ENCODE results near the gene SERPINB5.

The SERPINB5 gene

DNA sequence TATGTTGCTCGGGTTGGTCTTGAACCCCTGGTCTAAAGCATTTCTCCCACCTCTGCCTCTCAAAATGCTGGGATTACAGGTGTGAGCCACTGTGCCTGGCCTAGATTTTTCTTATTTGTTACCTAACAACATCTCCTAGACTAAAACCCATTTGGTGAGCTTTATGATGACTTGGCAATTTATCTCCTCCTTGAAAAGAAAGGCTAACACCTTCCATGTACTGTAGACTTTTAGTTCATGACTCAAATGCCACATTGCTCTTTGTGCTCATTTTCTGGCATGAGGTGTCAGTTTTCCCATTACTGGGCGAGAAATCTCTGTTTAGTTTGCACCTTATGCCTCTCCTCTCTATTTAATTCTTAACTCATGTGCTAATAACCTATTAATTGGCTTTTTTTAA lies 12.3 kb upstream of the SERPINB5 start:
- no peak overlapping the region for H3K27ac ChIP-seq (ENCODE audit: low read depth, low read length)
- no peak overlapping the region for H3K4me3 ChIP-seq (ENCODE audit: low read depth in 1 of 5, low read length in 5 of 5)
- no peaks in the 10 kb centered on the region for H3K4me1 ChIP-seq (ENCODE audit: control insufficient read depth in 5 of 5, insufficient read depth in 5 of 5, low read length in 5 of 5)
- H3K27me3 ChIP-seq (ENCODE audit: control insufficient read depth in 5 of 5, insufficient read depth in 4 of 5, low read length in 5 of 5), result peaks cover 0 to 2% (median 0%) of the 10 kb centered on the region in 5 donors
- H3K9ac ChIP-seq (ENCODE audit: low read length in 5 of 5), result no peak overlapping the region
- H3K9me3 ChIP-seq (ENCODE audit: control insufficient read depth in 5 of 5, low read length in 5 of 5), result no peaks in the 10 kb centered on the region
- no peaks in the 10 kb centered on the region for H3K36me3 ChIP-seq (ENCODE audit: control insufficient read depth in 5 of 5, insufficient read depth in 5 of 5, low read length in 5 of 5)

DNA sequence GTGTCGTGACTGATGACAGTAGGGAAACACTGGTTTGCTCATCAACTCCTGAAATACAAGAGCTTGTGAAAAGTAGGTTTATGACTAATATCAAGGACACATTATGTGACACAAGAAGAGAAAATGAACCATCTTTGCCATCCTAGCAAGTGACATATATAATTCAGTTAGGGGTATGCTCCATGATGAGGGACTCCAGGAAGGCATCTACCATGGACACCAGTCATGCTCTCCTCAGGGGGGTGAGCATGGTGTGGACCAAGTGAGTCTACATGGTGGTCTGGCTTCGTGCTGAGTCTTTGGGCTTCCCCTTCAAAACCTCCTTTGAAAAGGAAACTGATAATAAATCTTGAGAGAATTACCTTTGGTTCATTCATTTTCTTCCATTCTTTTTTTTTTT lies 11.7 kb upstream of the SERPINB5 start:
- no peaks in the 10 kb centered on the region for H3K9me3 ChIP-seq (ENCODE audit: control insufficient read depth in 5 of 5, low read length in 5 of 5)
- no peak overlapping the region for H3K4me3 ChIP-seq (ENCODE audit: low read depth in 1 of 5, low read length in 5 of 5)
- H3K4me1 ChIP-seq (ENCODE audit: control insufficient read depth in 5 of 5, insufficient read depth in 5 of 5, low read length in 5 of 5), result no peaks in the 10 kb centered on the region
- no peak overlapping the region for H3K27ac ChIP-seq (ENCODE audit: low read depth, low read length)
- H3K36me3 ChIP-seq (ENCODE audit: control insufficient read depth in 5 of 5, insufficient read depth in 5 of 5, low read length in 5 of 5), result no peaks in the 10 kb centered on the region
- H3K27me3 ChIP-seq (ENCODE audit: control insufficient read depth in 5 of 5, insufficient read depth in 4 of 5, low read length in 5 of 5), result peaks cover 0 to 2% (median 0%) of the 10 kb centered on the region in 5 donors
- no peak overlapping the region for H3K9ac ChIP-seq (ENCODE audit: low read length in 5 of 5)

GRCh38 chr18:63467699-63468098 lies 9.1 kb upstream of the SERPINB5 start:
- no peak overlapping the region for H3K4me3 ChIP-seq (ENCODE audit: low read depth in 1 of 5, low read length in 5 of 5)
- peaks cover 0 to 2% (median 0%) of the 10 kb centered on the region in 5 donors for H3K27me3 ChIP-seq (ENCODE audit: control insufficient read depth in 5 of 5, insufficient read depth in 4 of 5, low read length in 5 of 5)
- H3K36me3 ChIP-seq (ENCODE audit: control insufficient read depth in 5 of 5, insufficient read depth in 5 of 5, low read length in 5 of 5), result no peaks in the 10 kb centered on the region
- H3K9me3 ChIP-seq (ENCODE audit: control insufficient read depth in 5 of 5, low read length in 5 of 5), result no peaks in the 10 kb centered on the region
- H3K9ac ChIP-seq (ENCODE audit: low read length in 5 of 5), result no peak overlapping the region
- no peaks in the 10 kb centered on the region for H3K4me1 ChIP-seq (ENCODE audit: control insufficient read depth in 5 of 5, insufficient read depth in 5 of 5, low read length in 5 of 5)
- no peak overlapping the region for H3K27ac ChIP-seq (ENCODE audit: low read depth, low read length)

DNA sequence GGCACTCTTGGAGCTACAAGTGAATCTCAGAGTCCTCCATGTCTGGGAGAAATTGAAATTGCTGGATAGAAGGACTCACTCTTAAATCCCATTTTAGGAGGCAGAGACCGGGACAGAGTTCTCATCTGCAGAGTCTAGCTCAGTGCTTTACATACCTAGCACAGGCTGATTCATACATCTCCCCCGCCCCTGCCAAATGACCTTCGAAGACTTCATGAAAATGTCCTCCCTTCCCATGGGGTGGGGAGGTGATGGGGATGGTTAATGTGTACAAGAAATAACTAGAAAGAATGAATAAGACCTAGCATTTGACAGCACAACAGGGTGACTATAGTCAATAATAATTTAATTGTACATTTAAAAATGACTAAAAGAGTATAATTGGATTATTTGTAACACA lies 8.2 kb upstream of the SERPINB5 start:
- no peak overlapping the region for H3K9ac ChIP-seq (ENCODE audit: low read length in 5 of 5)
- no peaks in the 10 kb centered on the region for H3K4me1 ChIP-seq (ENCODE audit: control insufficient read depth in 5 of 5, insufficient read depth in 5 of 5, low read length in 5 of 5)
- no peaks in the 10 kb centered on the region for H3K36me3 ChIP-seq (ENCODE audit: control insufficient read depth in 5 of 5, insufficient read depth in 5 of 5, low read length in 5 of 5)
- no peak overlapping the region for H3K4me3 ChIP-seq (ENCODE audit: low read depth in 1 of 5, low read length in 5 of 5)
- H3K27me3 ChIP-seq (ENCODE audit: control insufficient read depth in 5 of 5, insufficient read depth in 4 of 5, low read length in 5 of 5), result peaks cover 0 to 2% (median 0%) of the 10 kb centered on the region in 5 donors
- H3K9me3 ChIP-seq (ENCODE audit: control insufficient read depth in 5 of 5, low read length in 5 of 5), result no peaks in the 10 kb centered on the region
- no peak overlapping the region for H3K27ac ChIP-seq (ENCODE audit: low read depth, low read length)

DNA sequence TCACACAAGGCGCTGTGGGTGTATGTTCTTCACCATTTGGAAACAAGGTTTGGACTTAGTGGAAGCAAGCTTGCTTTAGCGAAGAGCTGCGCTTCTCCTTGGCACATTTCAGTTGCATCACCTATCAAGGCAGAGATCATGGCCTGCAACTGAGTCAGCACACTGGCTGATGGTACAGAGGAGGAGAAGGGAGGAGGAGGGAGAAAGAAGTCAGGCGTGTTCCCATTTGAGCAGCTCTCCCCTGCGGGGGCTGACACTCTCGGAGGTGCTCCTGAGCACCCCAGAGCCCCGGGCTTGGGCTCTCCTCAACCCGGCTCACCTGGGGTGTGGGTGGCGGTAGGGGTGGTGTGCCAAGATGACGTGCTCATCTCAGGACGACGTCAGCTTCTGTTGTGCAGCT lies 6.0 kb upstream of the SERPINB5 start:
- Histone ChIP-seq H3K4me3 (ENCODE audit: low read depth in 1 of 5, low read length in 5 of 5) (no peak overlapping the region), H3K9me3 (ENCODE audit: control insufficient read depth in 5 of 5, low read length in 5 of 5) (no peaks in the 10 kb centered on the region), H3K4me1 (ENCODE audit: control insufficient read depth in 5 of 5, insufficient read depth in 5 of 5, low read length in 5 of 5) (no peaks in the 10 kb centered on the region), H3K36me3 (ENCODE audit: control insufficient read depth in 5 of 5, insufficient read depth in 5 of 5, low read length in 5 of 5) (no peaks in the 10 kb centered on the region), H3K9ac (ENCODE audit: low read length in 5 of 5) (no peak overlapping the region), H3K27me3 (ENCODE audit: control insufficient read depth in 5 of 5, insufficient read depth in 4 of 5, low read length in 5 of 5) (no peaks in the 10 kb centered on the region), H3K27ac (ENCODE audit: low read depth, low read length) (no peak overlapping the region)

DNA sequence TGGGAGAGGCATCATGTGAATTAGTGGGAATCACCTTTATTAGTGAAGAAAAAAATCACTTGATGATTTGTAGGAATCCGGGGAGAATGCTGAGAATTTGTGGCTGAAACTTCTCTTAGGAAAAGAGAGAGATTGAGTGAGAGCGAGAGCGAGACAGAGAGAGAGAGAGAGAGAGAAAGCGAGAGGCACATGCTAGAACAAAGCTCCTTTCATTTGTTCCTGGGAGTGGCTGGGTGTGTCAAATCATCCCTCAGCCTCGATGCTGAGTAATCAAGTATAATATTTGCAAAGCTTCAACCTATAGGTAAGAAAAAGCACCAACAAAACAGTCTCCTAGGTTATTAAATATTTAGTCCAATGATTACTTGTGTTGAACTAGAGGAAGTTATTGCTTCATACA lies 4.4 kb upstream of the SERPINB5 start:
- H3K4me3 ChIP-seq (ENCODE audit: low read depth in 1 of 5, low read length in 5 of 5), result no peak overlapping the region
- no peak overlapping the region for H3K27ac ChIP-seq (ENCODE audit: low read depth, low read length)
- H3K9ac ChIP-seq (ENCODE audit: low read length in 5 of 5), result no peak overlapping the region
- no peaks in the 10 kb centered on the region for H3K27me3 ChIP-seq (ENCODE audit: control insufficient read depth in 5 of 5, insufficient read depth in 4 of 5, low read length in 5 of 5)
- H3K4me1 ChIP-seq (ENCODE audit: control insufficient read depth in 5 of 5, insufficient read depth in 5 of 5, low read length in 5 of 5), result no peaks in the 10 kb centered on the region
- H3K9me3 ChIP-seq (ENCODE audit: control insufficient read depth in 5 of 5, low read length in 5 of 5), result no peaks in the 10 kb centered on the region
- H3K36me3 ChIP-seq (ENCODE audit: control insufficient read depth in 5 of 5, insufficient read depth in 5 of 5, low read length in 5 of 5), result no peaks in the 10 kb centered on the region

- Histone ChIP-seq H3K9me3 (ENCODE audit: control insufficient read depth in 5 of 5, low read length in 5 of 5) (no peaks in the 10 kb centered on the region), H3K9ac (ENCODE audit: low read length in 5 of 5) (no peak overlapping the region), H3K27me3 (ENCODE audit: control insufficient read depth in 5 of 5, insufficient read depth in 4 of 5, low read length in 5 of 5) (no peaks in the 10 kb centered on the region), H3K4me3 (ENCODE audit: low read depth in 1 of 5, low read length in 5 of 5) (no peak overlapping the region), H3K27ac (ENCODE audit: low read depth, low read length) (no peak overlapping the region), H3K36me3 (ENCODE audit: control insufficient read depth in 5 of 5, insufficient read depth in 5 of 5, low read length in 5 of 5) (no peaks in the 10 kb centered on the region), H3K4me1 (ENCODE audit: control insufficient read depth in 5 of 5, insufficient read depth in 5 of 5, low read length in 5 of 5) (no peaks in the 10 kb centered on the region)
These were observed 442 bp downstream of the SERPINB5 start for GRCh38 chr18:63477200-63477599.

GRCh38 chr18:63477968-63478367 lies 1.2 kb downstream of the SERPINB5 start:
- H3K4me3 ChIP-seq (ENCODE audit: low read depth in 1 of 5, low read length in 5 of 5), result no peak overlapping the region
- H3K27me3 ChIP-seq (ENCODE audit: control insufficient read depth in 5 of 5, insufficient read depth in 4 of 5, low read length in 5 of 5), result no peaks in the 10 kb centered on the region
- no peak overlapping the region for H3K9ac ChIP-seq (ENCODE audit: low read length in 5 of 5)
- no peak overlapping the region for H3K27ac ChIP-seq (ENCODE audit: low read depth, low read length)
- no peaks in the 10 kb centered on the region for H3K9me3 ChIP-seq (ENCODE audit: control insufficient read depth in 5 of 5, low read length in 5 of 5)
- H3K36me3 ChIP-seq (ENCODE audit: control insufficient read depth in 5 of 5, insufficient read depth in 5 of 5, low read length in 5 of 5), result no peaks in the 10 kb centered on the region
- no peaks in the 10 kb centered on the region for H3K4me1 ChIP-seq (ENCODE audit: control insufficient read depth in 5 of 5, insufficient read depth in 5 of 5, low read length in 5 of 5)

DNA sequence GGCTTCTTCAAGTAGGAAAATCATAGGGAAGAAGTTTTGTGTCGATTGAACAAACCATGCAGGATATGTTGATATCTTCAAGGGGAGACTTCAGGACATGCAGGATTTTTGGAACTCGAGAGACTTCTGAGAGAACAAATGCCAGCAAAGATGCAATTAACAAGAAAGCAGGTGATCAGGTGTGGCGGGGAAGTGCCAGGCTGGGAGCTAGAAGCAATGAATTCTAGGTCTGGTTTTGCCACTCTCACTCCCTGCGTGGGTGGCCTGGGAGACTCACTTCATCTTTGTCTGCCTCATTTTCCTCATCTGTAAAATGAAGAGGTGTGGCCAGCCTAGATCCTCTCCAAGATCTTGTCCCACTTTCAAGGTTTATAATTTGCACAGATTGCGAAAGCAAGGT lies 3.1 kb downstream of the SERPINB5 start:
- no peaks in the 10 kb centered on the region for H3K27me3 ChIP-seq (ENCODE audit: control insufficient read depth in 5 of 5, insufficient read depth in 4 of 5, low read length in 5 of 5)
- no peak overlapping the region for H3K9ac ChIP-seq (ENCODE audit: low read length in 5 of 5)
- H3K36me3 ChIP-seq (ENCODE audit: control insufficient read depth in 5 of 5, insufficient read depth in 5 of 5, low read length in 5 of 5), result no peaks in the 10 kb centered on the region
- no peaks in the 10 kb centered on the region for H3K4me1 ChIP-seq (ENCODE audit: control insufficient read depth in 5 of 5, insufficient read depth in 5 of 5, low read length in 5 of 5)
- no peak overlapping the region for H3K4me3 ChIP-seq (ENCODE audit: low read depth in 1 of 5, low read length in 5 of 5)
- no peak overlapping the region for H3K27ac ChIP-seq (ENCODE audit: low read depth, low read length)
- peaks cover 0 to 2% (median 0%) of the 10 kb centered on the region in 5 donors for H3K9me3 ChIP-seq (ENCODE audit: control insufficient read depth in 5 of 5, low read length in 5 of 5)

DNA sequence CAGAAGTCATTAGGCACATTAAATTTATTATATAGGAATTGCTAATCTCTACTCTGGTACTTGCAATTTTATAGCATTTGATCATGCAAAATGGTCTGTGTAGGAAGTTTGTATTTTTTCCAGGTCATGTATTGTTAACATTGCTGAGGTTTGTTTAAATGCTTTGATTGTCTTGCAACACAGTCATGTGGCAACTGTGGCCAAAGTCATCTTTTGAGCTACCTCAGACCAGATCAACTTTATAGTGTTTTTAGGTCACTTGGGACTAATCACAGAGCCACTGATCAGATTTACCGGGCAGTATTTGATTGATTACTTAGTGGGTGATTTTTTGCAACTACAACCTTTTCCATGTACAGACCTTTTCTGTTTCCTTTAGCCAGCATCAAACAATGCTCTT lies 3.7 kb downstream of the SERPINB5 start:
- Histone ChIP-seq H3K4me1 (ENCODE audit: control insufficient read depth in 5 of 5, insufficient read depth in 5 of 5, low read length in 5 of 5) (no peaks in the 10 kb centered on the region), H3K27me3 (ENCODE audit: control insufficient read depth in 5 of 5, insufficient read depth in 4 of 5, low read length in 5 of 5) (no peaks in the 10 kb centered on the region), H3K9me3 (ENCODE audit: control insufficient read depth in 5 of 5, low read length in 5 of 5) (peaks cover 0 to 2% (median 0%) of the 10 kb centered on the region in 5 donors), H3K9ac (ENCODE audit: low read length in 5 of 5) (no peak overlapping the region), H3K27ac (ENCODE audit: low read depth, low read length) (no peak overlapping the region), H3K36me3 (ENCODE audit: control insufficient read depth in 5 of 5, insufficient read depth in 5 of 5, low read length in 5 of 5) (no peaks in the 10 kb centered on the region), H3K4me3 (ENCODE audit: low read depth in 1 of 5, low read length in 5 of 5) (no peak overlapping the region)

DNA sequence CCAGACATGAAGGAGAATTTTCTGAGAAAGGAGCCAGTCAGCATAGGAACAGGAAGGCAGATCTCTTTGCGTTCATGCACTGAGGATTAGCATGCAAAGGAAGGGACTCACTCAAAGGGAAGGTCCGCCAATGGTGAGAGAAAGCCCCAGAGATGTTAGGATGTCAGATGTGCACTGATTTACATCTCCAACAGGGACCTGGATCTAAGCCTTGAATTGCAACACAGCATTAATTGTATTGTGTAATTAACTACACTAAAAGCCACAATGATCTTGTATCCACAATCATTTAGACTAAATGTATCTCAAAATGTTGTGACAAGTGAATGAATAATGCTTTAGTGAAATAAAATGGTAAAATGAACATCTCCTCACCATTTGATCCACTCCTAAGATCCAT lies 4.2 kb downstream of the SERPINB5 start:
- H3K27me3 ChIP-seq (ENCODE audit: control insufficient read depth in 5 of 5, insufficient read depth in 4 of 5, low read length in 5 of 5), result no peaks in the 10 kb centered on the region
- H3K9me3 ChIP-seq (ENCODE audit: control insufficient read depth in 5 of 5, low read length in 5 of 5), result peaks cover 0 to 2% (median 0%) of the 10 kb centered on the region in 5 donors
- no peak overlapping the region for H3K27ac ChIP-seq (ENCODE audit: low read depth, low read length)
- no peaks in the 10 kb centered on the region for H3K36me3 ChIP-seq (ENCODE audit: control insufficient read depth in 5 of 5, insufficient read depth in 5 of 5, low read length in 5 of 5)
- no peak overlapping the region for H3K4me3 ChIP-seq (ENCODE audit: low read depth in 1 of 5, low read length in 5 of 5)
- no peaks in the 10 kb centered on the region for H3K4me1 ChIP-seq (ENCODE audit: control insufficient read depth in 5 of 5, insufficient read depth in 5 of 5, low read length in 5 of 5)
- H3K9ac ChIP-seq (ENCODE audit: low read length in 5 of 5), result no peak overlapping the region
